Activated B cell treated with CpG ODN at 0.5 μM for 24 hours (primary cell): ENCODE results near the gene SH3PXD2B. TPM values are rescaled to one million over a fixed set of nuclear protein-coding genes. Genes with fewer than 3 reads are reported as not detected.
"Not testable (repeated sequence)": the region's sequence is repeated elsewhere in the genome, so short reads cannot be mapped to it uniquely, and the experiment has no call there.

ENCODE experiments used
- ATAC-seq: fragments of 200-7000 bp; cut with Tn5 transposase; one replicate; pipeline ENCODE4 v1.10.0; 2021; ENCODE audit warnings: low read depth, mild to moderate bottlenecking, moderate library complexity
- CTCF ChIA-PET: fragments of 350-600 bp; sonication (Branson Sonifier 250); formaldehyde crosslinking; loops from one replicate; lab custom pipeline; 2021; ENCODE audit warnings: antibody characterized with exemption; lab: Charles Lee
- POLR2A ChIA-PET: fragments of 350-600 bp; sonication (Branson Sonifier 250); formaldehyde crosslinking; loops from one replicate; lab custom pipeline; 2021; ENCODE audit warnings: antibody characterized with exemption; lab: Charles Lee
- DNase-seq: peaks from one replicate; pipeline ENCODE4 v3.0.0; 2022
- H3K27ac Mint-ChIP-seq: one replicate; pipeline ENCODE4 v1.8.0; 2020; ENCODE audit warnings: mixed read lengths
- H3K27me3 Mint-ChIP-seq: one replicate; pipeline ENCODE4 v1.8.0; 2021; ENCODE audit warnings: mixed read lengths
- H3K36me3 Mint-ChIP-seq: one replicate; pipeline ENCODE4 v1.8.0; 2021; ENCODE audit warnings: low read depth, mixed read lengths
- H3K4me1 Mint-ChIP-seq: one replicate; pipeline ENCODE4 v1.8.0; 2021; ENCODE audit warnings: mixed read lengths
- H3K4me3 Mint-ChIP-seq: one replicate; pipeline ENCODE4 v1.8.0; 2020; ENCODE audit warnings: mild to moderate bottlenecking, mixed read lengths
- H3K9me3 Mint-ChIP-seq: one replicate; pipeline ENCODE4 v1.8.0; 2020; ENCODE audit warnings: mixed read lengths
- CTCF ChIP-seq: fragments of 200-600 bp; IDR thresholded peaks from one replicate; pipeline ENCODE4 v1.8.0; 2022; ENCODE audit warnings: antibody characterized with exemption, mild to moderate bottlenecking
- intact Hi-C: fragments of 100-400 bp; cut with micrococcal nuclease; formaldehyde crosslinking; loops from one replicate; pipeline ENCODE4 v1.15.1; 2024
- total RNA-seq: library from RNA; stranded (reverse); gene quantifications from 2 replicates; pipeline ENCODE4 v1.2.3, GENCODE V29; 2022

Gene SH3PXD2B
- total RNA-seq, 1 donor from 2014 or later: 0.02 TPM

GRCh38 chr5:172411484-172412072 is 42.7 kb downstream of the SH3PXD2B start:
- intact Hi-C loops: no loop called here
- Mint-ChIP-seq H3K4me1 (no peaks in the 10 kb centered on the region), H3K27ac (no peak overlapping the region), H3K27me3 (peaks cover 6% of the 10 kb centered on the region), H3K9me3 (peaks cover 2% of the 10 kb centered on the region), H3K36me3 (no peaks in the 10 kb centered on the region), H3K4me3 (no peak overlapping the region)
- ATAC-seq (no peak), DNase-seq (no peak)
- no peak for TF ChIP-seq CTCF
- POLR2A ChIA-PET: no interaction called here
- CTCF ChIA-PET: no interaction called here

DNA sequence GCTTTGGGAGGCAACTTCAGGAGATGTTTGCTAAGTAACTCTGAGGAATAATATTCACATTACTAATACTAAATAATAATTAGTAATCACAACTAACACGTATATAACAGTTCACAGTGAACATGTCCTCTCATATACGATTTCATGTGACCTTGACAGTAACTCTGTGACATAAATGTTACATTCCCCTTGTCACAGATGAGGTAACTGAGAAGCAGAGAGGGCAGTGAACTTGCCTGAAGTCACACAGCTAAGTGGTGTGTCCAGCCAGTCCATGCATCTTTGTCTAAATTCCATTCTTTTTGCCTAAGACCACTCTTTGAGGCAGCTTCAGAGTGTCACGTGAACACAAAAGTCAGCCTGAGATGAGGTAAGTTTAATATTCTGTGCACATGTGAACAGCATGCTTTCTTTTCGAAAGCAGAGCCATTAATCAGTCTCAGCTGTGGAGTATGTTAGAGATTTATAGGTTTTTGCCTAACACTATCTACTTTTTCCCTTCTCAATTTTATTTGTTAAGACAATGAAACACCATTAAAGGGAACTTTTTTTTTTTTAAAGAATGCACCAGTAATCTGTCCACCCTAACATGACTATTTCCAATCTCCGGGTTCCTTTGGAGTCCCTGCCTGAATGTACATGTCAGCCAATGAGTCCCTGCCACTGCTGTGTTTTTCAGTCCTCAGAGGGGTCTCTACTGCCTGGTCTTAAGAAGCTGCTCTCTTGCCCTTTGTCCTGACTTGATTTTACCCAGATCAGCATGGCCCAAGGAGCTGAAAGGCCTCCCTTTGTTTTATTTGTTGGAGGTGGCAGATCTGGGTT is 43.5 kb downstream of the SH3PXD2B start:
- DNase-seq (no peak), ATAC-seq (no peak)
- H3K27me3 Mint-ChIP-seq: peaks cover 10% of the 10 kb centered on the region
- ChIA-PET CTCF (no interaction called here), POLR2A (no interaction called here)
- intact Hi-C loops: no loop called here
- H3K27ac Mint-ChIP-seq: no peak overlapping the region
- no peaks in the 10 kb centered on the region for H3K36me3 Mint-ChIP-seq
- peaks cover 2% of the 10 kb centered on the region for H3K9me3 Mint-ChIP-seq
- TF ChIP-seq CTCF: no peak
- no peak overlapping the region for H3K4me3 Mint-ChIP-seq
- no peaks in the 10 kb centered on the region for H3K4me1 Mint-ChIP-seq

GRCh38 chr5:172410160-172410559 is 44.2 kb downstream of the SH3PXD2B start:
- no peak for TF ChIP-seq CTCF
- Mint-ChIP-seq H3K4me1 (no peaks in the 10 kb centered on the region), H3K4me3 (no peak overlapping the region), H3K27ac (no peak overlapping the region), H3K9me3 (peaks cover 2% of the 10 kb centered on the region), H3K36me3 (no peaks in the 10 kb centered on the region), H3K27me3 (peaks cover 10% of the 10 kb centered on the region)
- ChIA-PET CTCF (no interaction called here), POLR2A (no interaction called here)
- ATAC-seq (no peak), DNase-seq (no peak)
- intact Hi-C loops: no loop called here

DNA sequence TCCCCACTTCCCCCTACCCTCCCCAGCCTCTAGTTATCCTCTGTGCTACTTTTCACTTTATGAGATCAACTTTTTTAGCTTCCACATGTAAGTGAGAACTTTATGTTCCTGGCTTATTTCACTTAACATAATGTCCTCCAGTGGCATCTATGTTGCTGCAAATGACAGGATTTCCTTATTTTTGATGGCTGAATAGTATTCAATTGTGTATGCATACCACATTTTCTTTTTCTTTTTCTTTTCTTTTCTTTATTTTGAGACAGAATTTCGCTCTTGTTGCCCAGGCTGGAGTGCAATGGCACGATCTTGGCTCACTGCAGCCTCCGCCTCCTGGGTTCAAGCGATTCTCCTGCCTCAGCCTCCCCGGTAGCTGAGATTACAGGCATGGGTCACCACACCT is 44.8 kb downstream of the SH3PXD2B start:
- ATAC-seq, H3K27ac Mint-ChIP-seq, CTCF ChIA-PET, H3K9me3 Mint-ChIP-seq, H3K4me3 Mint-ChIP-seq, H3K4me1 Mint-ChIP-seq, DNase-seq, H3K27me3 Mint-ChIP-seq, H3K36me3 Mint-ChIP-seq, intact Hi-C loops, POLR2A ChIA-PET: not testable (repeated sequence)

- TF ChIP-seq CTCF: no peak
- Mint-ChIP-seq H3K27me3 (peaks cover 12% of the 10 kb centered on the region), H3K27ac (no peak overlapping the region), H3K4me1 (no peaks in the 10 kb centered on the region), H3K36me3 (no peaks in the 10 kb centered on the region), H3K4me3 (no peak overlapping the region), H3K9me3 (peaks cover 2% of the 10 kb centered on the region)
- POLR2A ChIA-PET: no interaction called here
- DNase-seq (no peak), ATAC-seq (no peak)
- CTCF ChIA-PET: no interaction called here
- intact Hi-C loops: no loop called here
Observed at GRCh38 chr5:172407822-172408221, 46.5 kb downstream of the SH3PXD2B start.
